Liver (tissue), 9 donors: Measurements from ENCODE around the gene XXYLT1. TPM values are rescaled to one million over a fixed set of nuclear protein-coding genes. Genes with fewer than 3 reads are reported as not detected.

ENCODE experiments used
- DNase-seq: peaks from one replicate; pipeline ENCODE4 v3.0.0-alpha.2; 2017; ENCODE audit warnings: low spot score
- H3K27ac ChIP-seq, 2 donors: one replicate each; pipeline ENCODE4 v1.7.0; 2013; ENCODE audit warnings: inconsistent platforms in 2 of 2, low read length in 2 of 2, control low read depth in 1 of 2, low read depth in 1 of 2, mild to moderate bottlenecking in 1 of 2
- H3K27me3 ChIP-seq, 4 donors: one replicate each; pipeline versions ENCODE4 v1.6.1 to v1.7.0; 2013; ENCODE audit warnings: low read length in 3 of 4, inconsistent platforms in 1 of 4, mild to moderate bottlenecking in 1 of 4, moderate library complexity in 1 of 4; ENCODE audit not compliant: control insufficient read depth in 4 of 4, insufficient read depth in 4 of 4
- H3K36me3 ChIP-seq, 4 donors: one replicate each; pipeline versions ENCODE4 v1.6.1 to v1.7.0; 2013; ENCODE audit warnings: low read length in 3 of 4, mild to moderate bottlenecking in 3 of 4, low read depth in 1 of 4, moderate library complexity in 1 of 4; ENCODE audit not compliant: control insufficient read depth in 4 of 4, insufficient read depth in 3 of 4
- H3K4me1 ChIP-seq, 4 donors: one replicate each; pipeline versions ENCODE4 v1.6.1 to v1.7.0; 2013; ENCODE audit warnings: low read length in 3 of 4, mild to moderate bottlenecking in 3 of 4, moderate library complexity in 1 of 4; ENCODE audit not compliant: control insufficient read depth in 4 of 4, insufficient read depth in 4 of 4
- H3K4me3 ChIP-seq, 3 donors: one replicate each; pipeline versions ENCODE4 v1.6.1 to v1.7.0; 2013; ENCODE audit warnings: low read length in 3 of 3, control low read depth in 1 of 3, low read depth in 1 of 3, mild to moderate bottlenecking in 1 of 3
- H3K9ac ChIP-seq, 2 donors: one replicate each; pipeline ENCODE4 v1.7.0; 2013; ENCODE audit warnings: low read length in 2 of 2, mild to moderate bottlenecking in 2 of 2, moderate library complexity in 2 of 2, control low read depth in 1 of 2, low read depth in 1 of 2
- H3K9me3 ChIP-seq, 4 donors: one replicate each; pipeline versions ENCODE4 v1.6.1 to v1.7.0; 2013; ENCODE audit warnings: low read length in 3 of 4; ENCODE audit not compliant: control insufficient read depth in 4 of 4
- EGR1 ChIP-seq, 2 donors: IDR thresholded peaks; 2 replicates each; pipeline ENCODE4 v1.6.1; 2016 to 2018; ENCODE audit warnings: antibody characterized with exemption in 2 of 2, low read depth in 2 of 2
- FOXA1 ChIP-seq: IDR thresholded peaks from 2 replicates; pipeline ENCODE4 v1.6.1; 2016; ENCODE audit warnings: antibody characterized with exemption
- FOXA2 ChIP-seq: IDR thresholded peaks from 2 replicates; pipeline ENCODE4 v1.6.1; 2016; ENCODE audit warnings: antibody characterized with exemption
- GABPA ChIP-seq, 2 donors: IDR thresholded peaks in 1 of 2; conservative IDR thresholded peaks in 1 of 2; 2 replicates each; pipeline ENCODE4 v1.6.1; 2016; ENCODE audit warnings: antibody characterized with exemption in 2 of 2, mild to moderate bottlenecking in 1 of 2, moderate library complexity in 1 of 2
- HNF4A ChIP-seq, 2 donors: conservative IDR thresholded peaks; 2 replicates each; pipeline ENCODE4 v1.6.1; 2016; ENCODE audit warnings: antibody characterized with exemption in 2 of 2, mild to moderate bottlenecking in 2 of 2
- HNF4G ChIP-seq: IDR thresholded peaks from 2 replicates; pipeline ENCODE4 v1.6.1; 2016; ENCODE audit warnings: antibody characterized with exemption
- JUND ChIP-seq, 2 donors: IDR thresholded peaks; 2 replicates each; pipeline ENCODE4 v1.6.1; 2016; ENCODE audit warnings: antibody characterized with exemption in 2 of 2
- NR2F2 ChIP-seq: IDR thresholded peaks from 2 replicates; pipeline ENCODE4 v1.6.1; 2016; ENCODE audit warnings: antibody characterized with exemption
- RAD21 ChIP-seq, 2 donors: IDR thresholded peaks; 2 replicates each; pipeline ENCODE4 v1.6.1; 2016; ENCODE audit warnings: antibody characterized with exemption in 2 of 2, mild to moderate bottlenecking in 2 of 2
- REST ChIP-seq: IDR thresholded peaks from 2 replicates; pipeline ENCODE4 v1.6.1; 2016; ENCODE audit warnings: antibody characterized with exemption, mild to moderate bottlenecking
- RXRA ChIP-seq, 2 donors: IDR thresholded peaks; 2 replicates each; pipeline ENCODE4 v1.6.1; 2017 to 2018; ENCODE audit warnings: antibody characterized with exemption in 2 of 2, mild to moderate bottlenecking in 1 of 2
- SP1 ChIP-seq: IDR thresholded peaks from 2 replicates; pipeline ENCODE4 v1.6.1; 2018; ENCODE audit warnings: antibody characterized with exemption, mild to moderate bottlenecking
- TAF1 ChIP-seq: conservative IDR thresholded peaks from 2 replicates; pipeline ENCODE4 v1.6.1; 2016; ENCODE audit warnings: antibody characterized with exemption, mild to moderate bottlenecking
- YY1 ChIP-seq: IDR thresholded peaks from 2 replicates; pipeline ENCODE4 v1.6.1; 2016; ENCODE audit warnings: antibody characterized with exemption, mild to moderate bottlenecking
- WGBS: extraction: QIAGEN DNeasy Blood & Tissue Kit; methylation state at CpG from one replicate; pipeline ENCODE4 v1.1.7; 2013; 5-methylcytosine and 5-hydroxymethylcytosine counted together
- polyA plus RNA-seq, 2 donors: library from polyadenylated mRNA; stranded (reverse) in 1 of 2; unstranded in 1 of 2; fragments of 200-250 nt in 1 of 2; fragments of >200 nt in 1 of 2; fragmentation: Nextera tagmentation in 1 of 2; extraction: Ambion mirVana in 1 of 2; gene quantifications; one replicate each; pipeline versions ENCODE4 v1.2.1 to v1.2.3, GENCODE V29; 2013 to 2015
- total RNA-seq, 2 donors: library from RNA; depleted of rRNA; stranded (reverse); fragments of >200 nt; gene quantifications; one replicate each; pipeline ENCODE4 v1.2.3, GENCODE V29; 2014
- TF ChIP-seq, protein P1 (sequence below): IDR thresholded peaks from 2 replicates; pipeline ENCODE4 v1.6.1; 2016; ENCODE audit warnings: antibody characterized with exemption
- TF ChIP-seq, protein P2 (sequence below): fragments of 150-350 bp; IDR thresholded peaks from 2 replicates; pipeline ENCODE4 v1.5.1; 2017; ENCODE audit warnings: improper control_type of control experiment, low read depth, low read length; ENCODE audit not compliant: missing input control
- donor health status: healthy.
- donor health status: healthy.
- donor health status: healthy.
- donor health status: healthy.
- donor health status: healthy.

Gene XXYLT1
- total and polyA plus RNA-seq, 4 donors, result 0.93 to 7.6 (median 2.8) TPM

GRCh38 chr3:195095704-195096036 is 175.3 kb downstream of the XXYLT1 start:
- 95% methylated on average over 7 of the region's 7 CpGs for WGBS
- Histone ChIP-seq H3K36me3 (no peaks in the 10 kb centered on the region), H3K9me3 (no peaks in the 10 kb centered on the region), H3K27ac (no peak overlapping the region), H3K27me3 (no peaks in the 10 kb centered on the region), H3K9ac (no peak overlapping the region), H3K4me1 (no peaks in the 10 kb centered on the region), H3K4me3 (no peak overlapping the region)
- no peak for DNase-seq
- TF ChIP-seq RXRA (IDR thresholded peaks at IDR 0.05) (no peak), NR2F2 (no peak), TAF1 (no peak), YY1 (no peak)

DNA sequence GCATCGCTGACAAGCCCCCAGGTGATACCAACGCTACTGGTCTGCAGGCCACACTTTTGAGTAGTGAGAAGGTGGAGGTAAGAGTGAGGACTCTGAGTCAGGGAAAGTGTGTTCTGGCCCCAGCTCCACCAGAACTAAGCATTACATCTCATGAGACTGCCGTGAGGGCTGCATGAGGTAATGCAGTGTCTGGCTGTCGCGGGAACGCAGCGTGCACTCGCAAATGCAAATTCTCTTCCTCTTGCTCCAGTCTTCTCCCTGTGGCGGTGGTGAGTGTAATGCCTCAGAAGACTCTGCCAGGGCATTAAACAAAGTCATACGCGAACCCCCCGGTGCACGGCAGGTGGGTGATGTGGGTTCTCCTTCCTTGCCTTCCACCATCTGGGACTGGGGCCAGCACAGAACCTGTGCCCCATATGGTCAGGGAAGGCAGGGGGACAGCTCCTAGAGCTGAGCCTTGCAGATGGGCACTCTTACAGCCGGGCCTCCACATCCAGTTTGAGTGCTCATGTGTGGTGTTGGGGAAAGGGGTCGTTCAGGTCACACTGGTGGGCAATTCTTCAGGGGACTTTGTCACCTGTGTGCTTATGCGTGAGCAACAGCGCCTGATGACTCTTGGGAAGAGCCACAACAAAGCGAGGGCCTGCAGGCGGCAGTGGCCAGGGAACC is 175.8 kb downstream of the XXYLT1 start:
- Histone ChIP-seq H3K27ac (no peak overlapping the region), H3K9me3 (no peaks in the 10 kb centered on the region), H3K4me3 (no peak overlapping the region), H3K9ac (no peak overlapping the region), H3K27me3 (no peaks in the 10 kb centered on the region), H3K36me3 (no peaks in the 10 kb centered on the region), H3K4me1 (no peaks in the 10 kb centered on the region)
- WGBS, result 94% methylated on average over 19 of the region's 19 CpGs
- TF ChIP-seq FOXA2, result no peak
- TF ChIP-seq FOXA1, result no peak
- TF ChIP-seq NR2F2, result no peak
- TF ChIP-seq YY1, result no peak
- no peak for TF ChIP-seq RAD21 (IDR thresholded peaks at IDR 0.05)
- TF ChIP-seq EGR1 (IDR thresholded peaks at IDR 0.05; ENCODE audit: low read depth in 2 of 2), result no peak
- TF ChIP-seq RXRA (IDR thresholded peaks at IDR 0.05), result no peak
- TF ChIP-seq, protein P1, sequence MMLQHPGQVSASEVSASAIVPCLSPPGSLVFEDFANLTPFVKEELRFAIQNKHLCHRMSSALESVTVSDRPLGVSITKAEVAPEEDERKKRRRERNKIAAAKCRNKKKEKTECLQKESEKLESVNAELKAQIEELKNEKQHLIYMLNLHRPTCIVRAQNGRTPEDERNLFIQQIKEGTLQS, result no peak
- TF ChIP-seq, protein P2, sequence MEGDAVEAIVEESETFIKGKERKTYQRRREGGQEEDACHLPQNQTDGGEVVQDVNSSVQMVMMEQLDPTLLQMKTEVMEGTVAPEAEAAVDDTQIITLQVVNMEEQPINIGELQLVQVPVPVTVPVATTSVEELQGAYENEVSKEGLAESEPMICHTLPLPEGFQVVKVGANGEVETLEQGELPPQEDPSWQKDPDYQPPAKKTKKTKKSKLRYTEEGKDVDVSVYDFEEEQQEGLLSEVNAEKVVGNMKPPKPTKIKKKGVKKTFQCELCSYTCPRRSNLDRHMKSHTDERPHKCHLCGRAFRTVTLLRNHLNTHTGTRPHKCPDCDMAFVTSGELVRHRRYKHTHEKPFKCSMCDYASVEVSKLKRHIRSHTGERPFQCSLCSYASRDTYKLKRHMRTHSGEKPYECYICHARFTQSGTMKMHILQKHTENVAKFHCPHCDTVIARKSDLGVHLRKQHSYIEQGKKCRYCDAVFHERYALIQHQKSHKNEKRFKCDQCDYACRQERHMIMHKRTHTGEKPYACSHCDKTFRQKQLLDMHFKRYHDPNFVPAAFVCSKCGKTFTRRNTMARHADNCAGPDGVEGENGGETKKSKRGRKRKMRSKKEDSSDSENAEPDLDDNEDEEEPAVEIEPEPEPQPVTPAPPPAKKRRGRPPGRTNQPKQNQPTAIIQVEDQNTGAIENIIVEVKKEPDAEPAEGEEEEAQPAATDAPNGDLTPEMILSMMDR, result no peak
- no peak for TF ChIP-seq GABPA (IDR thresholded peaks at IDR 0.05 in 1 of 2, conservative IDR thresholded peaks at IDR 0.05 in 1 of 2)
- no peak for TF ChIP-seq HNF4A (conservative IDR thresholded peaks at IDR 0.05)
- no peak for TF ChIP-seq HNF4G
- no peak for TF ChIP-seq SP1
- DNase-seq, result no peak

DNA sequence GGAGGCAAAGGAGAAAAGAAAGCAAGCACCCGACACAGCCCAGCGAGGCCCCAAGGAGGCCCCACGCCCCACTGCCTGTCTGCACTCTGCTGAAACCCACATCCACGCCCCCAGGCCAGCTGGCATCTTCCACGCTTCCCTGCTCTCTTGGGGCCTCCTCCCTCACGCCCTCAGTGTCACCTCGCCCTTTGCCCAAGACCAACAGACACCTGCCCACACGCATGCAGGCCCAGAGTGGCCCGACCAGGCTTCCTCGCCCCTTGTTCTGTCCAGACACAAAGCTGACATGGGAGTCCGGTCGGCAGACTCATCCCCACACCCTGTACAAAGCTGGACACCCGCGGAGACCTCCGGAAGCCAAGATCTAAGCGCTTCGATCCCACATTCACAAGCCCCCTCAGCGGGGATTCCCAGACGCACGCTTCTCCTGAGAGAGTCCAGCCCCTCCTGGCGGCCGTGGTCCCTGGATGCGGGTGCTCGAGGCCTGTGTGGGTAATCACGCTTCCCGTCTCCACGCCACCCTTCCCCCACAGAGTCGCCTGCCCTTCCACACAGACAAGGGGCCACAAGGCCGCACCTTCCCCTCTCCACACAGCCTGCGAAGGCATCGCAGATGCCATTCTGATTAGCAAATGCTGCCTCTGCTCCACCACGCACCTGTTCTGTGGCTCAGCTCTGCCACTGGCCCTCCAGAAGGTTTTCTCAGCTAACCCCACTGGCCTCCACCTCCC is 176.6 kb downstream of the XXYLT1 start:
- no peak overlapping the region for H3K9ac ChIP-seq
- no peaks in the 10 kb centered on the region for H3K9me3 ChIP-seq
- no peak for DNase-seq
- no peak overlapping the region for H3K4me3 ChIP-seq
- 92% methylated on average over 32 of the region's 32 CpGs for WGBS
- H3K4me1 ChIP-seq, result no peaks in the 10 kb centered on the region
- no peaks in the 10 kb centered on the region for H3K36me3 ChIP-seq
- no peaks in the 10 kb centered on the region for H3K27me3 ChIP-seq
- no peak overlapping the region for H3K27ac ChIP-seq
- no peak for TF ChIP-seq GABPA (IDR thresholded peaks at IDR 0.05 in 1 of 2, conservative IDR thresholded peaks at IDR 0.05 in 1 of 2)
- no peak for TF ChIP-seq HNF4A (conservative IDR thresholded peaks at IDR 0.05)
- TF ChIP-seq YY1, result no peak
- no peak for TF ChIP-seq HNF4G
- TF ChIP-seq FOXA2, result no peak
- no peak for TF ChIP-seq NR2F2
- TF ChIP-seq TAF1, result no peak
- no peak for TF ChIP-seq RAD21 (IDR thresholded peaks at IDR 0.05)
- no peak for TF ChIP-seq EGR1 (IDR thresholded peaks at IDR 0.05; ENCODE audit: low read depth in 2 of 2)
- TF ChIP-seq, protein P1, result no peak
- TF ChIP-seq, protein P2, result no peak
- TF ChIP-seq SP1, result no peak
- TF ChIP-seq FOXA1, result no peak
- no peak for TF ChIP-seq JUND (IDR thresholded peaks at IDR 0.05)
- no peak for TF ChIP-seq REST
